ENCODE results near the gene NUP133. TPM values are rescaled to one million over a fixed set of nuclear protein-coding genes. Genes with fewer than 3 reads are reported as not detected.

The NUP133 gene
- total and polyA plus RNA-seq, 10 of the 15 experiments (the other 5 are each of a cell fraction or from before 2014, with no cell fraction given) = 10.9 to 45.4 (median 29.2) TPM

DNA sequence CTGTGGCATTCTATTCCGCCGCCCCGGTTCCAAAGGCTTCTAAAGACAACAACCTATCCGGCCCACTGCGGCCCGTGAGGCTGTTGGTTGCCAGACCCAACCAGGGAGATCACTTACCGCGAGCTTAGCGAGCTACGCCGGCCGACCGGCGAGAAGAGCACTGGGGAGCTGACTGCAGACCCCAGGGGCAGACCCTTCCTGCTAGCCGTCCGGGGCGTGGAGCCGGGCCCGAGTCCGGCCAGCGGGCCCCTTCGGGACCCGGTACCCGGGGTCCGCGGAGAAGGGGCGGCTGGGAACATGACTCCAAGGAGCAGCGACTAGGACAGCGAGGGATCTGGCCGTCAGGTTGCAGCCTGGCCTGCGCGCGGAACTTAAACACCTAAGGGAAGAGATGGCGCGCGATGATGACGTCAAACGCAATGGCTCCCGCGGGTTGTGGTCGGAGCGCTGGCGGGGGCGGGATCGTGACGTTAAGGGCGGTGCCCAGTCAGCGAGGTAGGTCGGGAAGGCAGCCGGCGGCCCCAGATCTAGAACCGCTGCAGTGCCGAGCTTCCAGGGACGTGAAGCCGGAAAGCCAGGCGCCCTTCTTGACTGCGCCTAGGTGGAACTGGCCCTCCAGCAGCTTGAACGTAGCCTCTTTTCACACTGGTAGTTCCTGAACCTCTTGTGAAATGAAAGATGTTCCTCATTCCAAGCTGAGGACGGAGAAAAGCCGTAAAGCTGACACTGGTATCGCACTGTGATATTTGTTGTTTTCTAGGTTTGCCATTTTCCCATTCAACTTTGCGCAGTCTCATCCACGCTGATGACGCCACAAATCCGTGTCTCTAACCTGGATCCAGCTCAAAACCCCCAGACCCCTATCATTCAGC, at the start of gene NUP133 (continued):
- TF ChIP-seq, protein P1, sequence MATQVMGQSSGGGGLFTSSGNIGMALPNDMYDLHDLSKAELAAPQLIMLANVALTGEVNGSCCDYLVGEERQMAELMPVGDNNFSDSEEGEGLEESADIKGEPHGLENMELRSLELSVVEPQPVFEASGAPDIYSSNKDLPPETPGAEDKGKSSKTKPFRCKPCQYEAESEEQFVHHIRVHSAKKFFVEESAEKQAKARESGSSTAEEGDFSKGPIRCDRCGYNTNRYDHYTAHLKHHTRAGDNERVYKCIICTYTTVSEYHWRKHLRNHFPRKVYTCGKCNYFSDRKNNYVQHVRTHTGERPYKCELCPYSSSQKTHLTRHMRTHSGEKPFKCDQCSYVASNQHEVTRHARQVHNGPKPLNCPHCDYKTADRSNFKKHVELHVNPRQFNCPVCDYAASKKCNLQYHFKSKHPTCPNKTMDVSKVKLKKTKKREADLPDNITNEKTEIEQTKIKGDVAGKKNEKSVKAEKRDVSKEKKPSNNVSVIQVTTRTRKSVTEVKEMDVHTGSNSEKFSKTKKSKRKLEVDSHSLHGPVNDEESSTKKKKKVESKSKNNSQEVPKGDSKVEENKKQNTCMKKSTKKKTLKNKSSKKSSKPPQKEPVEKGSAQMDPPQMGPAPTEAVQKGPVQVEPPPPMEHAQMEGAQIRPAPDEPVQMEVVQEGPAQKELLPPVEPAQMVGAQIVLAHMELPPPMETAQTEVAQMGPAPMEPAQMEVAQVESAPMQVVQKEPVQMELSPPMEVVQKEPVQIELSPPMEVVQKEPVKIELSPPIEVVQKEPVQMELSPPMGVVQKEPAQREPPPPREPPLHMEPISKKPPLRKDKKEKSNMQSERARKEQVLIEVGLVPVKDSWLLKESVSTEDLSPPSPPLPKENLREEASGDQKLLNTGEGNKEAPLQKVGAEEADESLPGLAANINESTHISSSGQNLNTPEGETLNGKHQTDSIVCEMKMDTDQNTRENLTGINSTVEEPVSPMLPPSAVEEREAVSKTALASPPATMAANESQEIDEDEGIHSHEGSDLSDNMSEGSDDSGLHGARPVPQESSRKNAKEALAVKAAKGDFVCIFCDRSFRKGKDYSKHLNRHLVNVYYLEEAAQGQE (IDR thresholded peaks at IDR 0.05; ENCODE audit: low read depth, low read length) = no peak; the same call in 1 of the 2 replicates
- TF ChIP-seq CBFB (IDR thresholded peaks at IDR 0.05; ENCODE audit: low read depth) = peak; percentile 91
- no peak for TF ChIP-seq ZNF24 (IDR thresholded peaks at IDR 0.05)
- TF ChIP-seq RCOR1 (conservative IDR thresholded peaks at IDR 0.05; ENCODE audit: low read depth, low read length) = no peak
- TF ChIP-seq, protein P2, sequence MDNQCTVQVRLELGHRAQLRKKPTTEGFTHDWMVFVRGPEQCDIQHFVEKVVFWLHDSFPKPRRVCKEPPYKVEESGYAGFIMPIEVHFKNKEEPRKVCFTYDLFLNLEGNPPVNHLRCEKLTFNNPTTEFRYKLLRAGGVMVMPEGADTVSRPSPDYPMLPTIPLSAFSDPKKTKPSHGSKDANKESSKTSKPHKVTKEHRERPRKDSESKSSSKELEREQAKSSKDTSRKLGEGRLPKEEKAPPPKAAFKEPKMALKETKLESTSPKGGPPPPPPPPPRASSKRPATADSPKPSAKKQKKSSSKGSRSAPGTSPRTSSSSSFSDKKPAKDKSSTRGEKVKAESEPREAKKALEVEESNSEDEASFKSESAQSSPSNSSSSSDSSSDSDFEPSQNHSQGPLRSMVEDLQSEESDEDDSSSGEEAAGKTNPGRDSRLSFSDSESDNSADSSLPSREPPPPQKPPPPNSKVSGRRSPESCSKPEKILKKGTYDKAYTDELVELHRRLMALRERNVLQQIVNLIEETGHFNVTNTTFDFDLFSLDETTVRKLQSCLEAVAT (IDR thresholded peaks at IDR 0.05) = peak; percentile 89
- no peak for TF ChIP-seq SP1 (IDR thresholded peaks at IDR 0.05; ENCODE audit: low read depth, low read length)
- no peak for TF ChIP-seq MEF2A (IDR thresholded peaks at IDR 0.05; ENCODE audit: insufficient read depth, low read depth, low read length)
- TF ChIP-seq SREBF1 (IDR thresholded peaks at IDR 0.05; ENCODE audit: low read length) = no peak
- no peak for TF ChIP-seq MEF2B (IDR thresholded peaks at IDR 0.05; ENCODE audit: partially characterized antibody, poor library complexity, severe bottlenecking)
- TF ChIP-seq NFXL1 (IDR thresholded peaks at IDR 0.05; ENCODE audit: borderline replicate concordance) = no peak
- TF ChIP-seq POLR2AphosphoS2 (IDR thresholded peaks at IDR 0.05; ENCODE audit: low read depth, low read length) = peak; percentile 90
- TF ChIP-seq NFYA (IDR thresholded peaks at IDR 0.05; ENCODE audit: borderline replicate concordance, low read depth, low read length) = no peak
- TF ChIP-seq IRF4 (IDR thresholded peaks at IDR 0.05; ENCODE audit: low read depth, low read length) = 0 out of 2 replicates have a peak, but pooled peaks have one; percentile 6
- TF ChIP-seq IKZF2 (IDR thresholded peaks at IDR 0.05) = no peak
- TF ChIP-seq LARP7 (IDR thresholded peaks at IDR 0.05) = no peak; the same call in 1 of the 2 replicates
- TF ChIP-seq IKZF1 (conservative IDR thresholded peaks at IDR 0.05) = peak; percentile 69
- 0 out of 2 replicates have a peak, but pooled peaks have one; percentile 39 for TF ChIP-seq RFX5 (IDR thresholded peaks at IDR 0.05; ENCODE audit: low read depth, low read length)
- peak; percentile 99 for TF ChIP-seq CREB1 (IDR thresholded peaks at IDR 0.05; ENCODE audit: low read depth)
- peak; percentile 44; the same call in 1 of the 2 replicates for TF ChIP-seq NFIC (IDR thresholded peaks at IDR 0.05; ENCODE audit: low read depth, low read length)
- TF ChIP-seq, protein P3, sequence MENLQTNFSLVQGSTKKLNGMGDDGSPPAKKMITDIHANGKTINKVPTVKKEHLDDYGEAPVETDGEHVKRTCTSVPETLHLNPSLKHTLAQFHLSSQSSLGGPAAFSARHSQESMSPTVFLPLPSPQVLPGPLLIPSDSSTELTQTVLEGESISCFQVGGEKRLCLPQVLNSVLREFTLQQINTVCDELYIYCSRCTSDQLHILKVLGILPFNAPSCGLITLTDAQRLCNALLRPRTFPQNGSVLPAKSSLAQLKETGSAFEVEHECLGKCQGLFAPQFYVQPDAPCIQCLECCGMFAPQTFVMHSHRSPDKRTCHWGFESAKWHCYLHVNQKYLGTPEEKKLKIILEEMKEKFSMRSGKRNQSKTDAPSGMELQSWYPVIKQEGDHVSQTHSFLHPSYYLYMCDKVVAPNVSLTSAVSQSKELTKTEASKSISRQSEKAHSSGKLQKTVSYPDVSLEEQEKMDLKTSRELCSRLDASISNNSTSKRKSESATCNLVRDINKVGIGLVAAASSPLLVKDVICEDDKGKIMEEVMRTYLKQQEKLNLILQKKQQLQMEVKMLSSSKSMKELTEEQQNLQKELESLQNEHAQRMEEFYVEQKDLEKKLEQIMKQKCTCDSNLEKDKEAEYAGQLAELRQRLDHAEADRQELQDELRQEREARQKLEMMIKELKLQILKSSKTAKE (IDR thresholded peaks at IDR 0.05; ENCODE audit: low read depth, poor library complexity, severe bottlenecking) = no peak
- peak in 1 of 2 experiments; percentile 97; a peak in 2 of 3 replicates for TF ChIP-seq EGR1 (IDR thresholded peaks at IDR 0.05; ENCODE audit: borderline replicate concordance in 1 of 2, low read depth in 2 of 2, low read length in 2 of 2)
- no peak for TF ChIP-seq NR2C2 (IDR thresholded peaks at IDR 0.05; ENCODE audit: borderline replicate concordance, control insufficient read depth, insufficient read length, low read depth)
